Fibroblast of skin of left quadriceps (primary cell): Measurements from ENCODE around the gene ICA1L.

Experiments
- DNase-seq, 2 experiments: peaks; one replicate each; pipeline ENCODE4 v3.0.0-alpha.2; 2013; ENCODE audit warnings: low read depth in 2 of 2

Gene ICA1L

DNA sequence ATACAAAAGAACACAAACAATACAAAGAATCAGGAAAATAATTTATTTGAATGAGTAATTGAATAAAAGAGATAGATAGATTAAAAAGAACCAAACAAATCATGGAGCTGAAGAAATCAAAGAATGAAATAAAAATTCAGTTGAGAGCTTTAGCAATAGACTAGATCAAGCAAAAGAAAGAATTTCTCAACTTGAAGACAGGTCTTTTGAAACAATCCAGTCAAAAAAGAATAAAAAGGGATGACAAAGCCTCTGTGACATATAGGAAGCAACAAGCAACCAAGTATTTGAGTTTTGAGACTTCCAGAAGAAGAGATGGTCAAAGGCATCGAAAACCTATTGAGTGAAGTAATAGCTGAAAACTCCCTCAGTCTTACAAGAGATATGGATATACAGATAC, 128.0 kb downstream of the ICA1L start:
- no peak for DNase-seq

DNA sequence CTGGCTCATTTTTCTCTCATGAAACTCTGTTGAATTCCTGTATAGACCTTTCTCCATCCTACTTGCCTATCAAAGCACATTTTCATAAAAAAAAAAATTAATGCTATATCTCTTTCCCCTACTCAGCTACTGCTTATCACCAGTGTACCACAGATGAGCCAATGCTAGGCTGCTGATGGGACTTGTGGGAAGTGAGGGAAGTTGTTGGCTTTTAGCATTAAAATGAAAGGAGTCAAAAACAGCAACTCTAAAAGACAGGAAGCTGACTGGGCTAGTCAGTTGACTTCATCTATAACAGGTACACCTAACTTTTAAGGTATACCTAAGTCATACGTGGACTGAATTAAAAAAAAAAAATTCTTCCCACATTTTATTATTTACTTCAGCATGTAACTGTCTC, 134.7 kb downstream of the ICA1L start:
- no peak for DNase-seq

DNA sequence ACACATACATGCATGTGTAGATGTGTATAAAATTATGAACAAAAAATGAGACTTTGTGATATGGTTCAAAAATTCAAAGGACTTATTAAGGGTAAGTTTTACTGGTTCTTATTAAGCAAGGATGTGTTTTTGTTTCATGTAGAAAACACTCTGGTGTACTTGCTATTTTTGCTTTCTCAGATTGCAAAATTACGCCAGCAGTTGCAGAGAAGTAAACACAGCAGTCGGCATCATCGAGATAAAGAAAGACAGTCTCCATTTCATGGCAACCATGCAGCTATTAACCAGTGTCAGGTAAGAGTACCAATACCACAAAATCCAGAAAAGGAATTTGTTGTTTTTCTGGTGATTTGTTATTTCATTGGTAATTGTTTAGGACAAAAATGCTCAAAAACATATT, 145.5 kb downstream of the ICA1L start:
- DNase-seq = no peak

DNA sequence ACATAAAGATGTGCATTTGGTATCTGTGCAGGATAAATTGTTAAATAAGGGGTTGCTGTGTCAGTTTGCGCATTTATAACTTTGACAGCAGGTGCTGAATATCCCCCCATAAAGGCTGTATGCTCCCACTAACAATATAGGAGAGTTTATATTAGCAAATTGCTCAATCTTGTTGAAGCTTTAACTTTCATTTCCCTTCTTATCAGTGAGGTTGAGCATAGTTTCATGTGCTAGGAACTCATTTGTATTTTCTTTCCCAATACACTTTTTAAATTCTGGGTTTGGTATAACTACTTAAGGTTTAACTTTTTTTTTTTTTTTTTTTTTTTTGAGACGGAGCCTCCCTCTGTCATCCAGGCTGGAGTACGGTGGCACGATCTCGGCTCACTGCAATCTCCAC, 147.8 kb downstream of the ICA1L start:
- DNase-seq = no peak
